Activated CD8-positive, alpha-beta memory T cell treated with anti-CD3 and anti-CD28 coated beads for 48 hours (primary cell): ENCODE results near the gene ANXA1.

Experiments
- DNase-seq, 3 experiments: peaks; one replicate each; pipeline ENCODE4 v3.0.0-alpha.2; 2020; ENCODE audit warnings: low read depth in 2 of 3, low spot score in 2 of 3

ANXA1 gene

GRCh38 chr9:73206851-73207250 is 55.2 kb downstream of the ANXA1 start:
- no peak for DNase-seq

- no peak for DNase-seq
These were observed 59.4 kb downstream of the ANXA1 start for GRCh38 chr9:73210886-73211666.

- no peak for DNase-seq
These were observed 61.6 kb downstream of the ANXA1 start for GRCh38 chr9:73213300-73213699.

- no peak for DNase-seq
These were observed 63.6 kb downstream of the ANXA1 start for GRCh38 chr9:73215249-73215648.

- no peak for DNase-seq
These were observed 64.4 kb downstream of the ANXA1 start for GRCh38 chr9:73216100-73216499.
